Esophagus muscularis mucosa (tissue), 4 donors: ENCODE measurements around the gene CEND1.

Source experiments
- CTCF ChIP-seq, 3 experiments: fragments of 200-600 bp in 2 of 3; fragments of 450-650 bp in 1 of 3; sonication (generic) in 2 of 3; IDR thresholded peaks; one replicate each; pipeline ENCODE4 v1.5.1; 2017 to 2019; ENCODE audit warnings: antibody characterized with exemption in 3 of 3, mild to moderate bottlenecking in 2 of 3, moderate library complexity in 1 of 3
- EP300 ChIP-seq: sonication (generic); formaldehyde crosslinking; IDR thresholded peaks from one replicate; pipeline ENCODE4 v1.6.1; 2017; ENCODE audit warnings: antibody characterized with exemption
- POLR2A ChIP-seq: fragments of 450-650 bp; IDR thresholded peaks from one replicate; pipeline ENCODE4 v1.6.1; 2017; ENCODE audit warnings: antibody characterized with exemption, moderate library complexity, mild to moderate bottlenecking, low read depth
- POLR2AphosphoS5 ChIP-seq, 2 donors: sonication (generic); formaldehyde crosslinking; IDR thresholded peaks; one replicate each; pipeline ENCODE4 v1.6.1; 2017; ENCODE audit warnings: antibody characterized with exemption in 2 of 2

GRCh38 chr11:837189-837989 is 47.5 kb upstream of the CEND1 start:
- TF ChIP-seq CTCF (IDR thresholded peaks at IDR 0.05) (no peak), POLR2A (no peak), POLR2AphosphoS5 (IDR thresholded peaks at IDR 0.05) (no peak), EP300 (no peak)
